ENCODE measurements around the gene SLC15A1.

Gene SLC15A1

GRCh38 chr13:98749501-98749900 lies 3.0 kb downstream of the SLC15A1 start:
- DNase-seq: no peak

GRCh38 chr13:98746968-98747367 lies 5.5 kb downstream of the SLC15A1 start:
- no peak for DNase-seq

- DNase-seq: no peak
Observed at GRCh38 chr13:98743377-98743776, 9.1 kb downstream of the SLC15A1 start.

- DNase-seq: no peak
Observed at GRCh38 chr13:98742961-98743360, 9.5 kb downstream of the SLC15A1 start.

GRCh38 chr13:98741741-98742435 lies 10.6 kb downstream of the SLC15A1 start:
- no peak for DNase-seq

GRCh38 chr13:98740131-98740530 lies 12.3 kb downstream of the SLC15A1 start:
- DNase-seq: no peak

- DNase-seq: no peak
Observed at GRCh38 chr13:98738993-98739392, 13.5 kb downstream of the SLC15A1 start.

GRCh38 chr13:98738213-98738612 lies 14.3 kb downstream of the SLC15A1 start:
- DNase-seq: no peak

GRCh38 chr13:98731925-98732324 lies 20.5 kb downstream of the SLC15A1 start:
- DNase-seq: no peak

- no peak for DNase-seq
Observed at GRCh38 chr13:98731038-98731437, 21.4 kb downstream of the SLC15A1 start.

- DNase-seq: no peak
Observed at GRCh38 chr13:98730441-98730840, 22.0 kb downstream of the SLC15A1 start.

GRCh38 chr13:98729658-98730057 lies 22.8 kb downstream of the SLC15A1 start:
- no peak for DNase-seq

- no peak for DNase-seq
Observed at GRCh38 chr13:98722958-98723357, 29.5 kb downstream of the SLC15A1 start.

GRCh38 chr13:98721825-98722510 lies 30.5 kb downstream of the SLC15A1 start:
- DNase-seq: no peak

- no peak for DNase-seq
Observed at GRCh38 chr13:98719527-98720250, 32.8 kb downstream of the SLC15A1 start.

- no peak for DNase-seq
Observed at GRCh38 chr13:98717891-98718290, 34.6 kb downstream of the SLC15A1 start.

GRCh38 chr13:98717256-98717655 lies 35.2 kb downstream of the SLC15A1 start:
- DNase-seq: no peak

- no peak for DNase-seq
Observed at GRCh38 chr13:98710521-98710920, 42.0 kb downstream of the SLC15A1 start.

GRCh38 chr13:98707281-98707999 lies 45.0 kb downstream of the SLC15A1 start:
- no peak for DNase-seq

- no peak for DNase-seq
Observed at GRCh38 chr13:98706446-98707110, 45.9 kb downstream of the SLC15A1 start.

GRCh38 chr13:98697791-98698190 lies 54.7 kb downstream of the SLC15A1 start:
- no peak for DNase-seq

GRCh38 chr13:98693756-98694155 lies 58.7 kb downstream of the SLC15A1 start:
- no peak for DNase-seq

- no peak for DNase-seq
Observed at GRCh38 chr13:98691360-98691759, 61.1 kb downstream of the SLC15A1 start.

Measured in activated CD8-positive, alpha-beta memory T cell treated with anti-CD3 and anti-CD28 coated beads, Interleukin-2, amount 50 U/mL, for 4 hours (primary cell).